A549 (cell line): ENCODE measurements around the gene PREX1. TPM values are rescaled to one million over a fixed set of nuclear protein-coding genes. Genes with fewer than 3 reads are reported as not detected.

Source experiments
- ATAC-seq, 2 experiments: fragments of 200-7000 bp in 1 of 2; fragments of >200 bp in 1 of 2; cut with Nextera tagmentation in 1 of 2; cut with Tn5 transposase in 1 of 2; 3 replicates each; pipeline versions ENCODE4 v1.8.0 to v1.9.1; 2018 to 2020; ENCODE audit warnings: mild to moderate bottlenecking in 1 of 2, moderate library complexity in 1 of 2
- CTCF ChIA-PET: fragments of 300-600 bp; sonication (Branson Sonifier 250); formaldehyde crosslinking; extraction: SDS; loops from one replicate; lab custom pipeline; 2021; ENCODE audit warnings: antibody characterized with exemption, inconsistent platforms; lab: Yijun Ruan, JAX
- POLR2A ChIA-PET: fragments of 350-600 bp; formaldehyde crosslinking; extraction: SDS; loops from one replicate; lab custom pipeline; 2021; ENCODE audit warnings: antibody characterized with exemption, inconsistent platforms; lab: Yijun Ruan, JAX
- DNase-seq, 2 experiments: peaks; one replicate each; pipeline versions ENCODE4 v3.0.0 to v3.0.0-alpha.2; 2011 to 2016; ENCODE audit warnings: low read depth in 1 of 2, low spot score in 1 of 2
- FAIRE-seq: peaks from 2 replicates; lab custom pipeline; 2011; peaks lifted over from hg19 to GRCh38; lab: Jason Lieb, UNC
- H3K27ac ChIP-seq, 2 experiments: fragments of >200 bp; sonication (Bioruptor Twin); formaldehyde crosslinking; 3 replicates each; pipeline ENCODE4 v1.5.1; 2016 to 2017
- H3K4me1 ChIP-seq: fragments of >200 bp; sonication (Bioruptor Twin); formaldehyde crosslinking; 3 replicates; pipeline ENCODE4 v1.6.1; 2016
- H3K4me2 ChIP-seq: fragments of >200 bp; sonication (Bioruptor Twin); formaldehyde crosslinking; 3 replicates; pipeline ENCODE4 v1.6.1; 2016
- H3K4me3 ChIP-seq: fragments of >200 bp; sonication (Bioruptor Twin); formaldehyde crosslinking; 3 replicates; pipeline ENCODE4 v1.5.1; 2016
- H3K9me3 ChIP-seq: fragments of >200 bp; sonication (Bioruptor Twin); formaldehyde crosslinking; 3 replicates; pipeline ENCODE4 v1.6.1; 2016
- CBX8 ChIP-seq: fragments of 200-600 bp; sonication (generic); IDR thresholded peaks from 2 replicates; pipeline ENCODE4 v1.6.1; 2016
- FOXS1 ChIP-seq: fragments of 250-450 bp; sonication (Bioruptor Pico); IDR thresholded peaks from 2 replicates; pipeline ENCODE4 v1.5.0; 2020; ENCODE audit warnings: mild to moderate bottlenecking, moderate library complexity
- HEYL ChIP-seq: fragments of 250-450 bp; sonication (Bioruptor Pico); IDR thresholded peaks from 2 replicates; pipeline ENCODE4 v1.8.0; 2021; ENCODE audit warnings: mild to moderate bottlenecking, moderate library complexity
- HOXA7 ChIP-seq: fragments of 250-450 bp; sonication (Bioruptor Pico); IDR thresholded peaks from 2 replicates; pipeline ENCODE4 v1.5.0; 2020; ENCODE audit warnings: mild to moderate bottlenecking, moderate library complexity
- JUNB ChIP-seq: fragments of >200 bp; sonication (Bioruptor Twin); formaldehyde crosslinking; IDR thresholded peaks from 2 replicates; pipeline ENCODE4 v1.6.1; 2016
- KDM1A ChIP-seq: fragments of 200-600 bp; sonication (generic); IDR thresholded peaks from 2 replicates; pipeline ENCODE4 v1.6.1; 2016; ENCODE audit warnings: low read depth, mild to moderate bottlenecking
- KDM5A ChIP-seq: fragments of 200-600 bp; sonication (generic); IDR thresholded peaks from 2 replicates; pipeline ENCODE4 v1.6.1; 2016; ENCODE audit warnings: antibody characterized with exemption, mild to moderate bottlenecking
- MAZ ChIP-seq: fragments of 150-350 bp; IDR thresholded peaks from 2 replicates; pipeline ENCODE4 v1.6.1; 2014; ENCODE audit warnings: antibody characterized with exemption, low read depth, low read length, borderline replicate concordance
- NR3C1 ChIP-seq: fragments of >200 bp; sonication (Bioruptor Twin); formaldehyde crosslinking; IDR thresholded peaks from 3 replicates; pipeline ENCODE4 v1.6.1; 2017
- POLR2A ChIP-seq: IDR thresholded peaks from 2 replicates; pipeline ENCODE4 v1.6.1; 2012; ENCODE audit warnings: mild to moderate bottlenecking, low read length
- RFX5 ChIP-seq: fragments of 450-650 bp; IDR thresholded peaks from 2 replicates; pipeline ENCODE4 v1.7.1; 2014; ENCODE audit warnings: antibody characterized with exemption, mild to moderate bottlenecking, moderate library complexity
- TP53 ChIP-seq: fragments of 250-450 bp; sonication (Bioruptor Pico); IDR thresholded peaks from 2 replicates; pipeline ENCODE4 v1.5.0; 2021; ENCODE audit warnings: mild to moderate bottlenecking, moderate library complexity
- ZNF302 ChIP-seq: fragments of 250-450 bp; sonication (Bioruptor Pico); IDR thresholded peaks from 2 replicates; pipeline ENCODE4 v1.9.0; 2021; ENCODE audit warnings: inconsistent platforms, mild to moderate bottlenecking, moderate library complexity
- WGBS: methylation state at CpG from one replicate; pipeline ENCODE4 v1.1.6; 2017; ENCODE audit errors: missing lambda C conversion rate; 5-methylcytosine and 5-hydroxymethylcytosine counted together
- polyA plus RNA-seq, 4 experiments: library from polyadenylated mRNA; depleted of rRNA in 3 of 4; stranded (reverse); fragments of >200 nt; fragmentation: RNase III in 1 of 4; extraction: RNeasy Plus Mini Kit Qiagen cat#74134 plus additional on column Dnase treatment in 1 of 4; gene quantifications; 2 replicates in 3 of 4; 3 replicates in 1 of 4; pipeline ENCODE4 v1.2.3, GENCODE V29; 2011 to 2017
- TF ChIP-seq, protein P1 (sequence below): IDR thresholded peaks from 2 replicates; pipeline ENCODE4 v1.6.1; 2012; ENCODE audit warnings: low read depth, borderline replicate concordance
- TF ChIP-seq, protein P2 (sequence below): fragments of >200 bp; sonication (Bioruptor Twin); formaldehyde crosslinking; IDR thresholded peaks from 2 replicates; pipeline ENCODE4 v1.6.1; 2016
- TF ChIP-seq, protein P3 (sequence below): IDR thresholded peaks from 2 replicates; pipeline ENCODE4 v1.6.1; 2012
- TF ChIP-seq, protein P4 (sequence below): fragments of 150-350 bp; IDR thresholded peaks from 2 replicates; pipeline ENCODE4 v1.6.1; 2014; ENCODE audit warnings: low read depth, mild to moderate bottlenecking, low read length
- TF ChIP-seq, protein P5 (sequence below): fragments of >200 bp; sonication (Bioruptor Twin); formaldehyde crosslinking; IDR thresholded peaks from 3 replicates; pipeline ENCODE4 v1.5.1; 2016
- TF ChIP-seq, protein P6 (sequence below): fragments of 200-600 bp; sonication (generic); IDR thresholded peaks from 2 replicates; pipeline ENCODE4 v1.6.1; 2016; ENCODE audit warnings: antibody characterized with exemption, mild to moderate bottlenecking, moderate library complexity
- TF ChIP-seq, protein P7 (sequence below): fragments of 250-450 bp; sonication (Bioruptor Pico); IDR thresholded peaks from 2 replicates; pipeline ENCODE4 v1.5.0; 2020; ENCODE audit warnings: low read depth, mild to moderate bottlenecking, moderate library complexity

The PREX1 gene
- polyA plus RNA-seq, 2 of the 4 experiments (the other 2 are of a cell fraction) = 3.6 to 4.2 TPM

DNA sequence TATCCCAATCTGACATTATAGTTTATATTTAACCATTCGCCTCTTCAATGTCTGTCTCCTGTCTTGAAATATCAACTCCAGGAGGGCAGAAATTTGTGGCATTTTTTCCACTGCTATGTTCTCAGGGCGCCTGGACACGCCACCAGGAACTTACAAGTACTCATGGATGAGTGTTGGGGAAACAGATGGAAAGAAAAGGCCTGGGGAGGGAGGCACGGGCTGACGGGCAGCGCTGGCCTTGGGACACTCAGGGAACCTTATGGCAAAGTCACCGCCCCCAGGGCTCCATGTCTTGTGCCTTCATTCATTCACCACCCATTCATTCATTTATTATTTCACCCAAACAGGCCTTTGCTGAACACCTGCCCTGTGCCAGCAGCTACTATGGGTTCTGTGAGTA lies 222.9 kb downstream of the PREX1 start:
- H3K4me2 ChIP-seq = no peak overlapping the region
- CTCF ChIA-PET = interaction anchor here (1.2 kb wide), 1 partner anchor 16 kb away, joined by 6 read pairs; no protein-coding TSS in a partner anchor
- H3K9me3 ChIP-seq = peaks cover 9% of the 10 kb centered on the region; the same call in 2 of the 3 replicates
- WGBS = 26% methylated on average over 7 of the region's 7 CpGs
- no peak overlapping the region for H3K27ac ChIP-seq
- TF ChIP-seq, protein P1, sequence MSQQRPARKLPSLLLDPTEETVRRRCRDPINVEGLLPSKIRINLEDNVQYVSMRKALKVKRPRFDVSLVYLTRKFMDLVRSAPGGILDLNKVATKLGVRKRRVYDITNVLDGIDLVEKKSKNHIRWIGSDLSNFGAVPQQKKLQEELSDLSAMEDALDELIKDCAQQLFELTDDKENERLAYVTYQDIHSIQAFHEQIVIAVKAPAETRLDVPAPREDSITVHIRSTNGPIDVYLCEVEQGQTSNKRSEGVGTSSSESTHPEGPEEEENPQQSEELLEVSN = no peak
- TF ChIP-seq TP53 (CRISPR knock-in tag) (no peak), FOXS1 (no peak), CBX8 (no peak), JUNB (no peak), NR3C1 (no peak), ZNF302 (CRISPR knock-in tag) (no peak), RFX5 (no peak), POLR2A (no peak), MAZ (no peak), KDM1A (no peak), HEYL (CRISPR knock-in tag) (no peak), KDM5A (no peak), HOXA7 (no peak)
- TF ChIP-seq, protein P2, sequence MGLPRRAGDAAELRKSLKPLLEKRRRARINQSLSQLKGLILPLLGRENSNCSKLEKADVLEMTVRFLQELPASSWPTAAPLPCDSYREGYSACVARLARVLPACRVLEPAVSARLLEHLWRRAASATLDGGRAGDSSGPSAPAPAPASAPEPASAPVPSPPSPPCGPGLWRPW = no peak
- TF ChIP-seq, protein P3, sequence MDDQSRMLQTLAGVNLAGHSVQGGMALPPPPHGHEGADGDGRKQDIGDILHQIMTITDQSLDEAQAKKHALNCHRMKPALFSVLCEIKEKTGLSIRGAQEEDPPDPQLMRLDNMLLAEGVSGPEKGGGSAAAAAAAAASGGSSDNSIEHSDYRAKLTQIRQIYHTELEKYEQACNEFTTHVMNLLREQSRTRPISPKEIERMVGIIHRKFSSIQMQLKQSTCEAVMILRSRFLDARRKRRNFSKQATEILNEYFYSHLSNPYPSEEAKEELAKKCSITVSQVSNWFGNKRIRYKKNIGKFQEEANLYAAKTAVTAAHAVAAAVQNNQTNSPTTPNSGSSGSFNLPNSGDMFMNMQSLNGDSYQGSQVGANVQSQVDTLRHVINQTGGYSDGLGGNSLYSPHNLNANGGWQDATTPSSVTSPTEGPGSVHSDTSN = no peak
- TF ChIP-seq, protein P4, sequence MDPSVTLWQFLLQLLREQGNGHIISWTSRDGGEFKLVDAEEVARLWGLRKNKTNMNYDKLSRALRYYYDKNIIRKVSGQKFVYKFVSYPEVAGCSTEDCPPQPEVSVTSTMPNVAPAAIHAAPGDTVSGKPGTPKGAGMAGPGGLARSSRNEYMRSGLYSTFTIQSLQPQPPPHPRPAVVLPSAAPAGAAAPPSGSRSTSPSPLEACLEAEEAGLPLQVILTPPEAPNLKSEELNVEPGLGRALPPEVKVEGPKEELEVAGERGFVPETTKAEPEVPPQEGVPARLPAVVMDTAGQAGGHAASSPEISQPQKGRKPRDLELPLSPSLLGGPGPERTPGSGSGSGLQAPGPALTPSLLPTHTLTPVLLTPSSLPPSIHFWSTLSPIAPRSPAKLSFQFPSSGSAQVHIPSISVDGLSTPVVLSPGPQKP = no peak
- TF ChIP-seq, protein P5, sequence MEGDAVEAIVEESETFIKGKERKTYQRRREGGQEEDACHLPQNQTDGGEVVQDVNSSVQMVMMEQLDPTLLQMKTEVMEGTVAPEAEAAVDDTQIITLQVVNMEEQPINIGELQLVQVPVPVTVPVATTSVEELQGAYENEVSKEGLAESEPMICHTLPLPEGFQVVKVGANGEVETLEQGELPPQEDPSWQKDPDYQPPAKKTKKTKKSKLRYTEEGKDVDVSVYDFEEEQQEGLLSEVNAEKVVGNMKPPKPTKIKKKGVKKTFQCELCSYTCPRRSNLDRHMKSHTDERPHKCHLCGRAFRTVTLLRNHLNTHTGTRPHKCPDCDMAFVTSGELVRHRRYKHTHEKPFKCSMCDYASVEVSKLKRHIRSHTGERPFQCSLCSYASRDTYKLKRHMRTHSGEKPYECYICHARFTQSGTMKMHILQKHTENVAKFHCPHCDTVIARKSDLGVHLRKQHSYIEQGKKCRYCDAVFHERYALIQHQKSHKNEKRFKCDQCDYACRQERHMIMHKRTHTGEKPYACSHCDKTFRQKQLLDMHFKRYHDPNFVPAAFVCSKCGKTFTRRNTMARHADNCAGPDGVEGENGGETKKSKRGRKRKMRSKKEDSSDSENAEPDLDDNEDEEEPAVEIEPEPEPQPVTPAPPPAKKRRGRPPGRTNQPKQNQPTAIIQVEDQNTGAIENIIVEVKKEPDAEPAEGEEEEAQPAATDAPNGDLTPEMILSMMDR = no peak
- TF ChIP-seq, protein P6, sequence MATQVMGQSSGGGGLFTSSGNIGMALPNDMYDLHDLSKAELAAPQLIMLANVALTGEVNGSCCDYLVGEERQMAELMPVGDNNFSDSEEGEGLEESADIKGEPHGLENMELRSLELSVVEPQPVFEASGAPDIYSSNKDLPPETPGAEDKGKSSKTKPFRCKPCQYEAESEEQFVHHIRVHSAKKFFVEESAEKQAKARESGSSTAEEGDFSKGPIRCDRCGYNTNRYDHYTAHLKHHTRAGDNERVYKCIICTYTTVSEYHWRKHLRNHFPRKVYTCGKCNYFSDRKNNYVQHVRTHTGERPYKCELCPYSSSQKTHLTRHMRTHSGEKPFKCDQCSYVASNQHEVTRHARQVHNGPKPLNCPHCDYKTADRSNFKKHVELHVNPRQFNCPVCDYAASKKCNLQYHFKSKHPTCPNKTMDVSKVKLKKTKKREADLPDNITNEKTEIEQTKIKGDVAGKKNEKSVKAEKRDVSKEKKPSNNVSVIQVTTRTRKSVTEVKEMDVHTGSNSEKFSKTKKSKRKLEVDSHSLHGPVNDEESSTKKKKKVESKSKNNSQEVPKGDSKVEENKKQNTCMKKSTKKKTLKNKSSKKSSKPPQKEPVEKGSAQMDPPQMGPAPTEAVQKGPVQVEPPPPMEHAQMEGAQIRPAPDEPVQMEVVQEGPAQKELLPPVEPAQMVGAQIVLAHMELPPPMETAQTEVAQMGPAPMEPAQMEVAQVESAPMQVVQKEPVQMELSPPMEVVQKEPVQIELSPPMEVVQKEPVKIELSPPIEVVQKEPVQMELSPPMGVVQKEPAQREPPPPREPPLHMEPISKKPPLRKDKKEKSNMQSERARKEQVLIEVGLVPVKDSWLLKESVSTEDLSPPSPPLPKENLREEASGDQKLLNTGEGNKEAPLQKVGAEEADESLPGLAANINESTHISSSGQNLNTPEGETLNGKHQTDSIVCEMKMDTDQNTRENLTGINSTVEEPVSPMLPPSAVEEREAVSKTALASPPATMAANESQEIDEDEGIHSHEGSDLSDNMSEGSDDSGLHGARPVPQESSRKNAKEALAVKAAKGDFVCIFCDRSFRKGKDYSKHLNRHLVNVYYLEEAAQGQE = no peak
- TF ChIP-seq, protein P7, sequence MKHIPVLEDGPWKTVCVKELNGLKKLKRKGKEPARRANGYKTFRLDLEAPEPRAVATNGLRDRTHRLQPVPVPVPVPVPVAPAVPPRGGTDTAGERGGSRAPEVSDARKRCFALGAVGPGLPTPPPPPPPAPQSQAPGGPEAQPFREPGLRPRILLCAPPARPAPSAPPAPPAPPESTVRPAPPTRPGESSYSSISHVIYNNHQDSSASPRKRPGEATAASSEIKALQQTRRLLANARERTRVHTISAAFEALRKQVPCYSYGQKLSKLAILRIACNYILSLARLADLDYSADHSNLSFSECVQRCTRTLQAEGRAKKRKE (CRISPR knock-in tag) = no peak
- TF ChIP-seq, all 56 proteins: peak for 0
- no peak for ATAC-seq
- FAIRE-seq = no peak
- Histone ChIP-seq H3K4me1 (no peaks in the 10 kb centered on the region), H3K4me3 (no peak overlapping the region)
- DNase-seq = no peak
- POLR2A ChIA-PET = no interaction called here
